ENCODE data around the gene DPP10.

The DPP10 gene

GRCh38 chr2:115414466-115414865, 972.0 kb downstream of the DPP10 start:
- TF ChIP-seq ZFP3 (tag by site-specific recombination; IDR thresholded peaks at IDR 0.05; ENCODE audit: low read depth) (no peak), ZNF792 (tag by site-specific recombination; IDR thresholded peaks at IDR 0.05) (no peak), ZNF623 (tag by site-specific recombination; IDR thresholded peaks at IDR 0.05) (no peak), ZNF768 (tag by site-specific recombination; IDR thresholded peaks at IDR 0.05) (no peak), OSR2 (tag by site-specific recombination; IDR thresholded peaks at IDR 0.05) (no peak), ZSCAN18 (tag by site-specific recombination; IDR thresholded peaks at IDR 0.05) (no peak), PRDM10 (tag by site-specific recombination; IDR thresholded peaks at IDR 0.05) (no peak), KLF17 (tag by site-specific recombination; IDR thresholded peaks at IDR 0.05) (no peak), ZNF48 (tag by site-specific recombination; IDR thresholded peaks at IDR 0.05) (no peak)
- ChIA-PET CTCF (no interaction called here), POLR2A (no interaction called here)

GRCh38 chr2:115422004-115422634, 979.7 kb downstream of the DPP10 start:
- CTCF ChIA-PET = no interaction called here
- Histone ChIP-seq H3K27ac (ENCODE audit: extremely low read depth, low read depth, low read length) (no peak overlapping the region), H3K36me3 (ENCODE audit: control insufficient read depth in 2 of 2, insufficient read depth in 1 of 2, low read length in 2 of 2) (no peaks in the 10 kb centered on the region), H3K4me3 (ENCODE audit: low read depth, low read length) (no peak overlapping the region), H3K9me3 (ENCODE audit: control insufficient read depth, insufficient read depth, low read depth, low read length) (no peaks in the 10 kb centered on the region), H3K4me1 (ENCODE audit: control insufficient read depth, insufficient read depth, low read length) (no peaks in the 10 kb centered on the region)
- POLR2A ChIA-PET = interaction anchor here (0.7 kb wide), 1 partner anchor 36 kb away, joined by 6 read pairs; no protein-coding TSS in a partner anchor
- no peak for TF ChIP-seq ZNF19 (tag by site-specific recombination; IDR thresholded peaks at IDR 0.05; ENCODE audit: low read depth)
- TF ChIP-seq GLI2 (tag by site-specific recombination; IDR thresholded peaks at IDR 0.05; ENCODE audit: borderline replicate concordance, low read depth) = no peak
- no peak for TF ChIP-seq ZNF664 (tag by site-specific recombination; IDR thresholded peaks at IDR 0.05)
- no peak for TF ChIP-seq ZNF48 (tag by site-specific recombination; IDR thresholded peaks at IDR 0.05)
- no peak for TF ChIP-seq SCRT2 (tag by site-specific recombination; IDR thresholded peaks at IDR 0.05)
- no peak for TF ChIP-seq ZNF660 (tag by site-specific recombination; IDR thresholded peaks at IDR 0.05)
- TF ChIP-seq INSM2 (tag by site-specific recombination; IDR thresholded peaks at IDR 0.05) = no peak
- no peak for TF ChIP-seq ZBTB7A (tag by site-specific recombination; IDR thresholded peaks at IDR 0.05; ENCODE audit: low read depth)
- TF ChIP-seq ZNF324 (tag by site-specific recombination; IDR thresholded peaks at IDR 0.05) = no peak
- TF ChIP-seq ZNF146 (tag by site-specific recombination; IDR thresholded peaks at IDR 0.05) = no peak
- no peak for TF ChIP-seq ZNF530 (tag by site-specific recombination; IDR thresholded peaks at IDR 0.05; ENCODE audit: low read depth)

More at GRCh38 chr2:115414466-115414865, 972.0 kb downstream of the DPP10 start:
- Histone ChIP-seq H3K4me3 (ENCODE audit: low read depth, low read length) (no peak overlapping the region), H3K9me3 (ENCODE audit: control insufficient read depth, insufficient read depth, low read depth, low read length) (no peaks in the 10 kb centered on the region), H3K4me1 (ENCODE audit: control insufficient read depth, insufficient read depth, low read length) (no peaks in the 10 kb centered on the region), H3K27ac (ENCODE audit: extremely low read depth, low read depth, low read length) (no peak overlapping the region), H3K36me3 (ENCODE audit: control insufficient read depth in 2 of 2, insufficient read depth in 1 of 2, low read length in 2 of 2) (no peaks in the 10 kb centered on the region)
